HG02642 (cell line): ENCODE results near the gene STPG4.
"Not testable (repeated sequence)": the region's sequence is repeated elsewhere in the genome, so short reads cannot be mapped to it uniquely, and the experiment has no call there.

Experiments
- ATAC-seq: cut with Tn5 transposase; IDR thresholded peaks from one replicate; pipeline ENCODE4 v1.9.1; 2021; ENCODE audit warnings: mild to moderate bottlenecking; ENCODE audit not compliant: unreplicated experiment, poor library complexity

STPG4 gene, protein sequence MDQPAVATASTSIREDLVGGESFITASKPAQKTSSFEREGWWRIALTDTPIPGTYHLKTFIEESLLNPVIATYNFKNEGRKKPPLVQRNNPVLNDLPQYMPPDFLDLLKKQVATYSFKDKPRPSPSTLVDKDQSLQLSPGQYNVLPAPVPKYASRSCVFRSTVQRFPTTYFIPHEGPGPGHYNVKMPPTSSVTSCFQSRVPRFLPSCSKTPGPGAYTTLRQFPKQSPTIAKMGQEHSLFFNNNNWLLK

DNA sequence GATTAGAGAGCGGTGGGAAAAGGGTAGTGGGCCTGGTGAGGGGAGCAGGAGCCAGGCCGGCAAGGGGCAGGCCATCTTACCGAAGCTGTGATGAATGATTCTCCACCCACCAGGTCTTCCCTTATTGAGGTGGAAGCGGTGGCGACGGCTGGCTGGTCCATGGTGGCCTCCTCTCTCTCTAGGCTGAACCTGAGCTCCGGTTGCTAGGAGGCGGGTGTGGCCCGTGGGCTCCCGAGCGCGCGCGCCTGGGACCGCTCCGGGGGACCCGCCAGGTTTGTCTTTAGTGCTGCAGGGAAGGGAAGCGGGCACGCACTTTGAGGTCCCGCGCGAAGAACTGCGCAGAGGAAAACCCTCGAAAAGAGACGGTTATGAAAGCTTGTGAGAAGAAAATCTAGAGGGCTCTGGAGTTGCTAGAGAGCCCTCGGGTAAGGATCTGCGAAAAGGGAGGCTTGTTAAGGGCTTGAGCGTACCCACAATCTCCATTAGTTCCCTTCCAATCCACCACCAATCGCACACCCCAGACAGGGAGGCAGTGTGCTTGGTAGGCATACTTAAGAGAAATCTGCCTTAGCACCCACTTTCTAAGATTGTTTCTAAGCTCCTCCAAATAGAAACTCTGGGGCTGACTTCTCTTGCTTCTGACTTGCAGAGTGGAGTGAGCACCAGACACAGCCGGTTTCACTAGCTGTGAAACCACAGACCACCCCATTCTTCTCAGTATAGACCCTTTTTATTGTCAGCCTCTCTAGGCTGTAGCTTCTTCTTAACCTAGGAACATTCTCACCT is at the start of gene STPG4:
Gene STPG4, minus strand, starts transcription at position 218 of the 786 bp plus-strand sequence. Its CDS starts 57 bp downstream, at position 161.
- no peak for ATAC-seq

- no peak for ATAC-seq
Measured at GRCh38 chr2:47204691-47205090, 49.6 kb upstream of the STPG4 start.

- no peak for ATAC-seq
Measured at GRCh38 chr2:47203995-47204394, 48.9 kb upstream of the STPG4 start.

- ATAC-seq, result no peak
Measured at GRCh38 chr2:47201224-47201623, 46.1 kb upstream of the STPG4 start.

- ATAC-seq, result no peak
Measured at GRCh38 chr2:47198985-47199451, 43.9 kb upstream of the STPG4 start.

DNA sequence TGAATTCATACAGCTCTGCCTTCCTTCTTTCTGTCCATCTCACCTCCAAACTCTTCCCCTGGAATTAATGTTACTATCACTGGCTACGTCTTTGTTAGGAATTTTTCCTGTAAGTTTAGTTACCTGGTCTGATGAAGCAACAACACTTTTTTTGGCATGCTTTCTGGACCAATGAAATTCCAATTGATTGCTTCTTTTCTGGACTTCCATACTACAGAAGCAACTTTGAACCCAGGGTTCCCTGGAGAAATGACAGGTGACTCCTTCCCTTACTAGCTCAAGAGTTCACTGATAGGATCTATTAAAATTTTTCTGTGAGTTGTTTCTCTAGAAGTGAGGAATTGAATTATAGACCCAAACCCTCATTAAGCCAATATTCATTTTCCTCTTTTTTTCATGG is 41.4 kb upstream of the STPG4 start:
- ATAC-seq, result no peak

- ATAC-seq, result no peak
Measured at GRCh38 chr2:47196046-47196445, 40.9 kb upstream of the STPG4 start.

DNA sequence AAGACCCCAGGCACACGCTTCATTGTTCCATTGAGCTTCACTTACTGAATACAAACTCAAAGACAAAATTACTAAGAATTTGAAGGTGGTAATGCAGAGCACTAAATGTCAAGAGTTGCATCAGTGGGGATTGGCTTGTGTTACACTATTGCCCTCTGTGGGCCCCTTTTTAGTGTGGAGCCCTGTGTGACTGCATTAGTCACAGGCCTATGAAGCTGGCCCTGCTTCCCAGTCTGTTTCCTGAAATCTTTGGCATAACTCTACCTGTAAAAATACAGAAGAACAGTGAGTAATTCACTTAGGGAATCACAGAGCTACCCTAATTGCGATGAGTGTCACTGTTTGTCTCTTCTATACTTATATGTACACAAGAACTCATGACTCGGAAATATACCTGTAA is 40.0 kb upstream of the STPG4 start:
- no peak for ATAC-seq

DNA sequence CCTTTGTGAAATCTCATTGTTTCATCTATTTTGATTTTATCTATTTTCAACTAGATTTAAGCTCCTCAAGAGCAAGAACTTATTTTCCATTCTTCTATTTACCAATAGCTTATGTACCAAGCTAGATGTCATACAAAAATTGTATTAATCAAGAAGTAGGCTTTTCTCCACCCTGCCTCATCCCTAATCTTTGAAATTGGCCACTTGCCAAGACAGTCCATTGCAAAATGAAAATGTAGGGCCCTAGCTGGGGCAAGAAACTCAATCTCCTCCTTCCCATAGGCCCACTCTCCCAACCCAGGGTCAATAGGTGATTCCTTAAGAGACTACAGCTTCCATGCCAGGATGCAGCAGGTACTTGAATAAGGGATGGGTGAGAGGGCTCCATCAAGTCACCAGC is 39.3 kb upstream of the STPG4 start:
- ATAC-seq, result no peak

GRCh38 chr2:47193607-47194006 is 38.5 kb upstream of the STPG4 start:
- ATAC-seq, result no peak

DNA sequence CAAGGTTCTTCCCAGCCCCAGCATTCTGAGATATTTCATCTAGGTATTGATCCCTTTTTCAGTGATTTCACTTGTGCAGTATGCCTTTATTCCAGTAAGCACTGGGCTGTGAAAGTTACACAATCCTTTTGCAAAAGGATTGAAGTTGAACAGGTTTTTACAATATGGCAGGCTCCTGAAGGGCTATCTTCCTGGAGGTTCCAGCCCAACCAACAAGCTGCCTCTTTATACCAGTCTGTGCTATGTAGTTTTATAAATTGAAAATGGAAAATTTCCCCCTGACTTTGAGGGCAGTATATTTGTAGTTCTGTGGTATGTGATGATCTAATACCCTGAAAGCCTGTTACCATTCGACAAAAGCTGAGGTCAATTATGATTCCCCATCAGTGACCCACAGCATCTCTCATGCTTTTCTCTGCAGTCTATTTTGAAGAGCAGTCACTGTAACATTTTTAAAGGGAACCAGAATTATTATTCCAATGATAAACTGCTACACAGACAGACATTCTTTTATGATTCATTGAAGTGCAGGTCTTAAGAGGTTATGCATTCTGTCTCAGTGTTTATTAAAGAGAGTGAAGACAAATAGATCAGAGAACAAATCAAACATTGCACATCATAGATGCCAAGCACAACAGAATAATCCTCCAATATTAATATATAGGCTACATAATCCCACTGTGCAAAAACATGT is 35.2 kb upstream of the STPG4 start:
- ATAC-seq, result no peak

GRCh38 chr2:47189635-47190034 is 34.5 kb upstream of the STPG4 start:
- no peak for ATAC-seq

GRCh38 chr2:47187069-47187468 is 32.0 kb upstream of the STPG4 start:
- ATAC-seq, result no peak

DNA sequence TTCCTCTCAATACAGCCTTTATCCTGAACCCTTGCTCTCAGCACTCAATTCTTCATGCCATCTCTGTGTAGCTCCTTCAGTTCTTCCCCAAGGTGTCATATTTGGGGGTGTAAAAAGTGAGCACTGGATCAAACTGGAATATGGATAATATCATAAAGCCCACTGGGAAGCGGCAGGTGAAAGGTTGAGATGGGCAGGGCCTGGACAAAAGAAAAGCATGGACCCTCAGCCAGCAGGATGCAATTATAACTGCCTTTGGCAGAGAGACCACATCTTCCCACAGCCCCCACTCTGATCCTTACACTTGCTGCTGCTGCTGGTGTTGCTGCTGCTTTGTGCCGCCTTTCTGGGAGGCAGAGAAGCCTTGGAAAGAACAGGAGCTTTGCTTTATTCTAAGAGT is 31.2 kb upstream of the STPG4 start:
- ATAC-seq, result no peak

DNA sequence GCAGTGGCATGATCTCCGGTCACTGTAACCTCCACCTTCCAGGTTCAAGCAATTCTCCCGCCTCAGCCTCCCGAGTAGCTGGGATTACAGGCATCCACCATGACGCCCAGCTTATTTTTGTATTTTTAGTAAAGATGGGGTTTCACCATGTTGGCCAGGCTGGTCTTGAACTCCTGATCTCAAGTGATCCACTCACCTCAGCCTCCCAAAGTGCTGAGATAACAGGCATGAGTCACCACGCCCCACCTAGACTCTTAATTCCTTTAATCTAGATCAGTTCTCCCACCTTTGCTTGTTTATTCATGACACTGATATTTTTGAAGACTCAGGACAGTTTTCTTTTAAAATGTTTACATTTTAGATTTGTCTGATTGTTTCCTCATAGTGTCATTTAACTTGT is 30.0 kb upstream of the STPG4 start:
- not testable (repeated sequence) for ATAC-seq

DNA sequence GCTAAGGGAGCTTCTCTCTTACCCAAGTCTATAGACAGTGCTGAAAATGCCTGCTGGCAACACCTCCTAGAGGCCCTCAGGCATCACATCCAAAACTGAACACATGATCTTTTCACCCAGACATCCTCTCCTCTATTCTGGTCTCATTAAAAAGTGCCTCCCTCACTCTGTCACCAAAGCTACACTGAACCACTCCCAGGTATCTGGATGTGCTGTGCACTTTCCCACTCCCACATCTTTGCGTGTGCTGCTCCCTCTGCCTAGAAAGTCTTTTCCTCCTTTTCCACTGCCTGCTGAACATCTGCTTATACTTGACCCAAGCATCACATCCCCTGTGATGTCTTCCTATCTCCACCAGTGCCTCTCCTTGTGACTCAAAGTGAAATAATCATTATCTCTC is 26.1 kb upstream of the STPG4 start:
- ATAC-seq, result no peak

DNA sequence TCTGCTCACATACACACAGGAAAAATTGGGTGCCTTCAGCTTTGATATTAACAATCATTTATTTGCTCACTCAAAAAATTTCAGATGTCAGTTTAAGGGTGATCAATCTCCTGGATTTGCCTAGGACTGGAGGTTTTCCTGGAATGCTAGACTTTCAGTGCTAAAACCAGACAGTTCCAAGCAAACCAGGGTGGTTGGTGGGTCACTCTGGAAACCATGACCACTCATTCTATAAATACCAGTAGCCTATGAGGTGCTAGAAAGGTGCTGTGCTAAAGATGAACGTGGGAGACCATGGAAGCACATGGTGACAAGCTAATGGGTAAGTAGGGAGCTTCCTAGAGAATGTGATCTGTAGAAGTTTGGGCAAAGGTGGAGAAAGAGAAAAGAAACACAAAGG is 25.4 kb upstream of the STPG4 start:
- ATAC-seq, result no peak

DNA sequence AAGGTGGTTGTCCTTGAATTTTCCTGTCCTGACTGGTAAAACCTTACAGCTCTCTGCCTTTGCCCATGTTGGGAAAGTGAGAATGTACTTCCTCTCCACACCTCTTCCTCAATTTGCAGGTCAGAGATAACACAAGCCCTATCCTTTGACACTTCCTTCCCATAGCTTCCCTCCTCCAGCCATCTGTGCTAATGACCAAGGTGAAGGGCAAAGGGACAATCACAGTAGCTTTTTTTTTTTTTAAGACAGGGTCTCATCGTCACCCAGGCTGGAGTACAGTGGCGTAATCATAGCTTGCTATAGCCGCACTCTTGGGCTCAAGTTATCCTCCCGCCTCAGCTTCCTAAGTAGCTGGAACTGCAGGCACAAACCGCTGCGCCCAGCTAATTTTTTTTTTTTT is 24.3 kb upstream of the STPG4 start:
- ATAC-seq, result no peak

- ATAC-seq, result no peak
Measured at GRCh38 chr2:47178341-47178740, 23.2 kb upstream of the STPG4 start.

GRCh38 chr2:47177043-47177565 is 22.0 kb upstream of the STPG4 start:
- ATAC-seq, result peak; percentile 5

DNA sequence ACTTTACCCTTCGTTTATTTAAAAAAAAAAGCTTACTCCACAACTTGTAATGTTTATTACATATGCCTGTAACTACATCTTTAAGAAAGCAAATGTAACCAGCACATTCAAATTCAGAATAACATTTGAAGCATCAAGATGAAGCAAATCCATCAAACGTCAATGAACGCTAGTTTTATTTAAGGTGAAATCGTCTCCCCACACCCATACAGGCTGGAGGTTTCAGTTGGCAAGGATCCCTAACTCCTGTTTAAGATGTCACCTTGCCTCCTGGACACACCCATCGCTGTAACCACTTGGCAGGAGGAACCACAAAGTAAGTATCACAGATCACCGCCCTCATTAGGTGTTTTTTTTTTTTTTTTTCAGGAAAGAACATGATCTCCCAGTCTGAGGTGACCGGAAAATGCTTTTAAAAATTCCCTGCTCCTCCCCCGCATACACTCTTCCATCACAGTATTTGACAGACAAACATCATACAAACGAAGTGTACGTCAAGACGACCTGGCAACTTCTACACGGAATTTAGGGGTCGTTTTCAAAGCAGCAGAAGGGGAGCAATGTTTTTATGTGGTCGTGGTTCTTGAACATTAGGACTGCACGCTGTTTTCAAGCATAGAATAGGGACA is 19.7 kb upstream of the STPG4 start:
- ATAC-seq, result no peak
